CD4-positive, alpha-beta T cell (primary cell): ENCODE data around the gene TNIK. TPM values are rescaled to one million over a fixed set of nuclear protein-coding genes. Genes with fewer than 3 reads are reported as not detected.
A peak's percentile ranks its signal among the peaks of the same experiment; 100 is the strongest.

Source experiments
- ATAC-seq: fragments of 200-7000 bp; cut with Tn5 transposase; one replicate; pipeline ENCODE4 v1.10.0; 2022; ENCODE audit warnings: mild to moderate bottlenecking; ENCODE audit not compliant: poor library complexity
- CTCF ChIA-PET: fragments of 350-600 bp; sonication (Branson Sonifier 250); formaldehyde crosslinking; loops from one replicate; lab custom pipeline; 2021; ENCODE audit warnings: antibody characterized with exemption, inconsistent platforms; lab: Charles Lee
- POLR2A ChIA-PET: fragments of 350-600 bp; sonication (Branson Sonifier 250); formaldehyde crosslinking; loops from one replicate; lab custom pipeline; 2021; ENCODE audit warnings: antibody characterized with exemption, inconsistent platforms; lab: Charles Lee
- DNase-seq, 14 experiments: peaks; one replicate each; pipeline ENCODE4 v3.0.0-alpha.2; 2013 to 2020; ENCODE audit warnings: mixed read lengths in 2 of 14
- H3K27ac ChIP-seq, 2 donors: one replicate each; pipeline versions ENCODE4 v1.5.1 to v1.7.0; 2013; ENCODE audit warnings: low read length in 2 of 2, low read depth in 1 of 2, mild to moderate bottlenecking in 1 of 2
- H3K27me3 ChIP-seq, 2 experiments: 1 replicate in 1 of 2; 2 replicates in 1 of 2; pipeline versions ENCODE4 v1.6.1 to v1.7.0; 2013; ENCODE audit warnings: low read length in 2 of 2, control low read depth in 1 of 2, mild to moderate bottlenecking in 1 of 2, moderate library complexity in 1 of 2; ENCODE audit not compliant: insufficient read depth in 2 of 2, control insufficient read depth in 1 of 2
- H3K36me3 ChIP-seq: one replicate; pipeline ENCODE4 v1.6.1; 2013; ENCODE audit warnings: low read length, control low read depth; ENCODE audit not compliant: insufficient read depth
- H3K4me1 ChIP-seq: one replicate; pipeline ENCODE4 v1.6.1; 2013; ENCODE audit warnings: low read length, control low read depth; ENCODE audit not compliant: insufficient read depth
- H3K4me3 ChIP-seq: one replicate; pipeline ENCODE4 v1.5.1; 2013; ENCODE audit warnings: mild to moderate bottlenecking, low read length, moderate library complexity
- H3K9me3 ChIP-seq, 2 experiments: 1 replicate in 1 of 2; 2 replicates in 1 of 2; pipeline versions ENCODE4 v1.6.1 to v1.7.0; 2013; ENCODE audit warnings: low read length in 2 of 2, mild to moderate bottlenecking in 2 of 2, control low read depth in 1 of 2, moderate library complexity in 1 of 2; ENCODE audit not compliant: control insufficient read depth in 1 of 2, insufficient read depth in 1 of 2
- H3K27ac Mint-ChIP-seq: one replicate; pipeline ENCODE4 v1.8.0; 2020; ENCODE audit warnings: mixed read lengths
- H3K27me3 Mint-ChIP-seq: one replicate; pipeline ENCODE4 v1.8.0; 2021; ENCODE audit warnings: mixed read lengths
- H3K36me3 Mint-ChIP-seq: one replicate; pipeline ENCODE4 v1.8.0; 2021; ENCODE audit warnings: low read depth, mixed read lengths
- H3K4me1 Mint-ChIP-seq: one replicate; pipeline ENCODE4 v1.8.0; 2021; ENCODE audit warnings: low read depth, mixed read lengths
- H3K4me3 Mint-ChIP-seq: one replicate; pipeline ENCODE4 v1.8.0; 2020; ENCODE audit warnings: mild to moderate bottlenecking, mixed read lengths
- H3K9me3 Mint-ChIP-seq: one replicate; pipeline ENCODE4 v1.8.0; 2020; ENCODE audit warnings: mixed read lengths
- intact Hi-C, 2 experiments: fragments of 100-400 bp; cut with DNase I in 1 of 2; cut with micrococcal nuclease in 1 of 2; formaldehyde crosslinking; loops; one replicate each; pipeline versions ENCODE4 v1.15.1 to v1.9.0; 2023 to 2025; cut with DNase I, micrococcal nuclease
- total RNA-seq, 174 experiments: library from RNA in 2 of 174; stranded (reverse) in 2 of 174; gene quantifications; one replicate each; pipeline ENCODE4 v1.2.3 and lab custom pipeline; 2021 to 2026
- TF ChIP-seq, protein P1 (sequence below): fragments of 200-600 bp; IDR thresholded peaks from one replicate; pipeline ENCODE4 v1.8.0; 2022; ENCODE audit warnings: antibody characterized with exemption, mild to moderate bottlenecking

Gene TNIK
- total RNA-seq, 2 experiments from 2014 or later, result 71.0 to 78.3 TPM

GRCh38 chr3:171230865-171231264 is 229.3 kb downstream of the TNIK start:
- POLR2A ChIA-PET, result no interaction called here

DNA sequence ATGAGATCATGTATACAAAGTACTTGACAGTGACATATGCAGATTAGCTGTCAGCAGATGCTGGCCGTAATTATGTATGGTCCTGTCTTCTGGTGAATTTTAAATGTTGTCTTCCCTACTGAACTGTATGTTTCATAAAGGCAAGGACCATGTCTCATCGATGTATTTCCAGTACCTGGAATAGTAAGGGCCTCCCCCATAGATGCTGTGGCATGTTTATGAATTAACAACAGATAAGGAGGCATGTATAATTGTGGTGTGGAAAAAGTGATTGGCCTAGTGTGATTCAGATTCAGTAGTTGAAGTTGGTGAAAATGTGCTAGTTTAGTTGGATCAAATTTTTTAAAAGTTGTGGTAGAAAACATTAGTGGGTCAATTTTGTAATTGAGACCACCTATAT is 231.0 kb downstream of the TNIK start:
- no peaks in the 10 kb centered on the region for H3K27me3 Mint-ChIP-seq
- peaks cover 57% of the 10 kb centered on the region for H3K36me3 Mint-ChIP-seq
- no peak for DNase-seq
- no peaks in the 10 kb centered on the region for H3K27me3 ChIP-seq
- peaks cover 19% of the 10 kb centered on the region for H3K36me3 ChIP-seq
- H3K9me3 ChIP-seq, result peaks cover 0 to 4% of the 10 kb centered on the region in 2 experiments
- intact Hi-C loops, result no loop called here
- no peak overlapping the region for H3K4me3 ChIP-seq
- H3K4me1 ChIP-seq, result peaks cover 6% of the 10 kb centered on the region
- ATAC-seq, result no peak
- no peak overlapping the region for H3K4me3 Mint-ChIP-seq
- peaks cover 75% of the 10 kb centered on the region for H3K4me1 Mint-ChIP-seq
- POLR2A ChIA-PET, result interaction anchor here (0.8 kb wide), 1 partner anchor 24 kb away, joined by 3 read pairs; no protein-coding TSS in a partner anchor
- no peaks in the 10 kb centered on the region for H3K9me3 Mint-ChIP-seq
- CTCF ChIA-PET, result no interaction called here
- no peak overlapping the region for H3K27ac ChIP-seq
- TF ChIP-seq, protein P1, sequence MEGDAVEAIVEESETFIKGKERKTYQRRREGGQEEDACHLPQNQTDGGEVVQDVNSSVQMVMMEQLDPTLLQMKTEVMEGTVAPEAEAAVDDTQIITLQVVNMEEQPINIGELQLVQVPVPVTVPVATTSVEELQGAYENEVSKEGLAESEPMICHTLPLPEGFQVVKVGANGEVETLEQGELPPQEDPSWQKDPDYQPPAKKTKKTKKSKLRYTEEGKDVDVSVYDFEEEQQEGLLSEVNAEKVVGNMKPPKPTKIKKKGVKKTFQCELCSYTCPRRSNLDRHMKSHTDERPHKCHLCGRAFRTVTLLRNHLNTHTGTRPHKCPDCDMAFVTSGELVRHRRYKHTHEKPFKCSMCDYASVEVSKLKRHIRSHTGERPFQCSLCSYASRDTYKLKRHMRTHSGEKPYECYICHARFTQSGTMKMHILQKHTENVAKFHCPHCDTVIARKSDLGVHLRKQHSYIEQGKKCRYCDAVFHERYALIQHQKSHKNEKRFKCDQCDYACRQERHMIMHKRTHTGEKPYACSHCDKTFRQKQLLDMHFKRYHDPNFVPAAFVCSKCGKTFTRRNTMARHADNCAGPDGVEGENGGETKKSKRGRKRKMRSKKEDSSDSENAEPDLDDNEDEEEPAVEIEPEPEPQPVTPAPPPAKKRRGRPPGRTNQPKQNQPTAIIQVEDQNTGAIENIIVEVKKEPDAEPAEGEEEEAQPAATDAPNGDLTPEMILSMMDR, result no peak
- no peak overlapping the region for H3K27ac Mint-ChIP-seq

More at GRCh38 chr3:171230865-171231264, 229.3 kb downstream of the TNIK start:
- no peaks in the 10 kb centered on the region for H3K9me3 Mint-ChIP-seq
- TF ChIP-seq, protein P1, result no peak
- peaks cover 69% of the 10 kb centered on the region for H3K4me1 Mint-ChIP-seq
- Histone ChIP-seq H3K36me3 (peaks cover 19% of the 10 kb centered on the region), H3K27me3 (no peaks in the 10 kb centered on the region), H3K4me1 (peaks cover 6% of the 10 kb centered on the region), H3K27ac (no peak overlapping the region), H3K9me3 (peaks cover 0 to 4% of the 10 kb centered on the region in 2 experiments), H3K4me3 (no peak overlapping the region)
- ATAC-seq, result no peak
- no peak for DNase-seq
- CTCF ChIA-PET, result interaction anchor here (0.7 to 1.1 kb wide), 2 partner anchors 9 to 30 kb away, joined by 3 read pairs; no protein-coding TSS in a partner anchor
- no peaks in the 10 kb centered on the region for H3K27me3 Mint-ChIP-seq
- no peak overlapping the region for H3K4me3 Mint-ChIP-seq
- intact Hi-C loops, result no loop called here
- peaks cover 46% of the 10 kb centered on the region for H3K36me3 Mint-ChIP-seq
- H3K27ac Mint-ChIP-seq, result no peak overlapping the region

DNA sequence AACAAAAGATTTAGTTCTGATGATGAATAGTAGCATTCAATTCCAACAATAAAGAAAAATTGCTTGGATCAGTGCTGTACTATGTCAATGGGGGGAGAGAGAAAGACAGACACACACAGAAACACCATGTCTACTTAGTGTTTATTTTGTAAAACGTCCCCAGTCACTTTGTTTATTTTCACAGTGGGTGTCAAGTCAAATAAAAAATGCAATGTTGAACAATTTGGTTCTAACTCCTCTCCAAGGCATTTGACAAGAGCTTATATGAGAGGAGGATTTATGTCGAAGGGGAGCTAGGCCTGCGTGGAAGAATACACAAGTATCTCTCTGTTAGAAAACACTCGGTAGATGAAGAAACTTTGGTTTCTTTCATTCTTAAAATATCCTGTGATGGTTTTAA is 232.0 kb downstream of the TNIK start:
- TF ChIP-seq, protein P1, result no peak
- ATAC-seq, result no peak
- intact Hi-C loops, result no loop called here
- H3K27me3 Mint-ChIP-seq, result no peaks in the 10 kb centered on the region
- no peak overlapping the region for H3K4me3 Mint-ChIP-seq
- H3K9me3 ChIP-seq, result peaks cover 0 to 4% of the 10 kb centered on the region in 2 experiments
- H3K4me1 ChIP-seq, result peaks cover 6% of the 10 kb centered on the region
- no peak overlapping the region for H3K27ac ChIP-seq
- no peaks in the 10 kb centered on the region for H3K27me3 ChIP-seq
- H3K36me3 Mint-ChIP-seq, result peaks cover 57% of the 10 kb centered on the region
- peaks cover 19% of the 10 kb centered on the region for H3K36me3 ChIP-seq
- H3K27ac Mint-ChIP-seq, result peak overlapping the region; percentile 56
- no peak overlapping the region for H3K4me3 ChIP-seq
- POLR2A ChIA-PET, result interaction anchor here (0.6 kb wide), 1 partner anchor 18 kb away, joined by 4 read pairs; no protein-coding TSS in a partner anchor
- CTCF ChIA-PET, result no interaction called here
- no peaks in the 10 kb centered on the region for H3K9me3 Mint-ChIP-seq
- peaks cover 66% of the 10 kb centered on the region for H3K4me1 Mint-ChIP-seq
- DNase-seq, result no peak
